Fibroblast of villous mesenchyme (primary cell): ENCODE data around the gene MCC. TPM values are rescaled to one million over a fixed set of nuclear protein-coding genes. Genes with fewer than 3 reads are reported as not detected.

Experiments used
- DNase-seq: peaks from one replicate; pipeline ENCODE4 v3.0.0-alpha.2; 2010; ENCODE audit warnings: low read depth
- H3K4me3 ChIP-seq: 2 replicates; pipeline ENCODE4 v1.5.1; 2011; ENCODE audit warnings: low read depth, mild to moderate bottlenecking, low read length
- CTCF ChIP-seq: IDR thresholded peaks from 2 replicates; pipeline ENCODE4 v1.5.1; 2012; ENCODE audit warnings: low read depth, mild to moderate bottlenecking, low read length; ENCODE audit not compliant: insufficient read depth
- total RNA-seq: library from RNA; depleted of rRNA; stranded (reverse); fragments of >200 nt; gene quantifications from 2 replicates; pipeline ENCODE4 v1.2.3, GENCODE V29; 2012

Gene MCC
- total RNA-seq, 1 donor: 37.6 TPM

DNA sequence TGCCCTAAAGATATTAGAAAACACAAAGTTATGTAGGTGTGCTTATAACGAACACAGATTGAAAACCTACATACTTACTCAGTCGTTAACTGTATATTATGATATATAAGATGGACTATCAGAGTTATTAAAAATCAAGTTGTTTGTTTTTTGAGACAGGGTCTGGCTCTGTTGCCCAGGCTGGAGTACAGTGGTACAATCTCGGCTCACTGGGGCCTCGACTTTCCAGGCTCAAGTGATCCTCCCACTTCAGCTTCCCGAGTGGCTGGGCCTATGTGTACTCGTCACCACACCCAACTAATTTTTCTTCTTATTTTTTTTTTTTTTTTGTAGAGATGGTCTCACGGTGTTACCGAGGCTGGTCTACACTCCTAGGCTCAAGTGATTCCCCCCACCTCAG is 211.8 kb downstream of the MCC start:
- no peak overlapping the region for H3K4me3 ChIP-seq
- DNase-seq: no peak
- no peak for TF ChIP-seq CTCF

- DNase-seq: no peak
- H3K4me3 ChIP-seq: no peak overlapping the region
- no peak for TF ChIP-seq CTCF
Measured at GRCh38 chr5:113276001-113276400, 212.3 kb downstream of the MCC start.

GRCh38 chr5:113274836-113275414 is 213.3 kb downstream of the MCC start:
- no peak overlapping the region for H3K4me3 ChIP-seq
- TF ChIP-seq CTCF: no peak
- no peak for DNase-seq

DNA sequence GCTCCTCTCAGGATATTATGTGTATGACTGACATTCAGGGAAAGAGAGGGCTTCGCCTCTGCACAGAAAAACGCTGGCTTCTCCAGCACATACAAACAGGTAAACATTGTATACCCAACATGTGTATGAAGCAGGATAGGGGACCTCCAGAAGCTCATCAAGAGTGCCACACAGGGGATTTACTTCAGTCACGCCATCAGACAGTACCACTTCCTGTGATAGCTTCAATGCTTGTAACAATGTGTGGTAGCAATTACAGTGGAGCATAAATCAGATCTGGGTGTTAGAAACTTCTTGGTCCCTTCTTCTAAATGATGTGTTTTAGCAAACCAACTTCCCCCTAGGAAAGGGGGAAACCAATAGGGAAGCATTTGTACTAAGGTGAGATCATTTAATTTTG is 214.3 kb downstream of the MCC start:
- TF ChIP-seq CTCF: no peak
- H3K4me3 ChIP-seq: no peak overlapping the region
- no peak for DNase-seq

DNA sequence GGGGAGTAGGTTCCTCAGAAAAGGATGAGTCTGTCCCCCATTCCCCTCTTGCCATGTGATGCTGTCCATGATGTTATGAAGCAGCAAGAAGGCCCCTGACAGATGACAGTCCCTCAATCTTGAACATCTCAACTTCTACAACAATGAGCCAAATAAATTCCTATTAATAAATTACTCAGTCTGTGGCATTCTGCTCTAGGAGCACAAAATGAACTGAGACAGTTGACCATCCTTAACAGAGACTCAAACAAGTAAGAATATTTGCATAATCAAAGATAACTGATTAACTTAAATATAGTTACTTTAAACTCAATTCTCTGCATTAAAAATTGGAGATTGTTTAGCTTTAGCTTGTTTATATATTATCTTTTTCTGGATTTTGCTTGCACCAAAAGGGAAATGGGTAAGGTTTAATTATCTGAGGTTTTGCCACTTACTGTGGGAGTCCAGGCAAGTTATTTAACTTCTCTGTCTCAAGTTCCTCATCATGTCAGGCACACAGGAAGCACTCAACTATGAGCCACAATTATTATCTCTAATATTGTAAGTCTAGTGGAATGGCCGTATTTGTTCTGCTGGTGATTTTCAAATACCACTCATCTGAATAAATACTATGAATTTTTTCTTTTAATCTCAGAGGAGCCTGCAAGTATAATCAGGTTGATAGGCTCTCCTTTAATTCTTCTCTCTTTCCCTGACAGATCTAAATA is 216.4 kb downstream of the MCC start:
- no peak overlapping the region for H3K4me3 ChIP-seq
- no peak for TF ChIP-seq CTCF
- DNase-seq: no peak

DNA sequence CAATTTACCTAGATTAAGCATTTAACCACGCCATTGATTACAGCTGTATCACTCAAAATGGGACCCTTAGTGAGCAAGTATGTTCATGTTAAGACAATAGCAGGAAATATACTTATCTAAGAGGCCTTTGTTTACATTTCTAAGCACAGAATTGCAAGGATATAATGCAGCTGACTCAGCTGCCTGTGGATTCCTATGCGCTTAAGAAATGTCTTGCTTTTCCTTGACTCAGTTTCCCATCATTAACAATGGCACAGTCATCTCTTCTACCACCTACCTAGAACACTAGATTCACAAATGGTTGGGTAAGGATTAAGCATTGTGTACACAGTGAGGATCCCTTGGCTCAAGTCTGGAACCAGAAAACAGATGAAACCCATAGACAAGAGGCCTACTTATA is 217.2 kb downstream of the MCC start:
- no peak for DNase-seq
- no peak overlapping the region for H3K4me3 ChIP-seq
- no peak for TF ChIP-seq CTCF

DNA sequence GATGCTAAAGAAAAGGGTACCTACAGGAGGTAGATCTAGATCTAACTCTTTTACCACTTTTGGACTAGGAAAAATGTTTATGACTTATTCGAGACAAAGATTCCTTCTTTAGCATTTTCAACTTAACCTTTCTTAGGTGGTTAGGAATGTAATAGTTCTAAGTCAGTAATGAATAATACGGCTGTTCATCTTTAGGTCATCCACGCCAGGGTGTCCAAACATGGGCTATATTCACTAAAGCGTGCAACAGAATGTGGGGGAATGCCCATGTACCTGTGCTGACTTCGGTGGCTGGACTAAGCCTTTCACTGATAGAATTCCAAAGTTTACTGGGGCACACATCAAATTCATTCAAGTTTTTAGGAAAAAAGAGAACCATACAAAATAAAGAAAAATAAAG is 218.2 kb downstream of the MCC start:
- no peak for TF ChIP-seq CTCF
- H3K4me3 ChIP-seq: no peak overlapping the region
- no peak for DNase-seq
